Astrocyte (in vitro differentiated cells and primary cell): Measurements from ENCODE around the gene ERAL1.

ENCODE experiments used
- CTCF ChIP-seq: IDR thresholded peaks from 2 replicates; pipeline ENCODE4 v1.5.1; 2011; ENCODE audit warnings: low read depth, mild to moderate bottlenecking, inconsistent platforms, low read length, moderate library complexity; ENCODE audit not compliant: insufficient read depth
- EZH2 ChIP-seq: IDR thresholded peaks from 2 replicates; pipeline ENCODE4 v1.6.1; 2012; ENCODE audit warnings: mild to moderate bottlenecking, low read length, inconsistent platforms; ENCODE audit not compliant: insufficient read depth

GRCh38 chr17:28860363-28860808, 5.6 kb downstream of the ERAL1 start:
- TF ChIP-seq EZH2 (no peak), CTCF (no peak)
